HG02840 (cell line): Measurements from ENCODE around the gene BACH2.
"Not testable (repeated sequence)": the region's sequence is repeated elsewhere in the genome, so short reads cannot be mapped to it uniquely, and the experiment has no call there.

ENCODE experiments used
- ATAC-seq: cut with Tn5 transposase; IDR thresholded peaks from one replicate; pipeline ENCODE4 v1.9.1; 2021; ENCODE audit warnings: mild to moderate bottlenecking, moderate library complexity, moderate number of reproducible peaks; ENCODE audit not compliant: unreplicated experiment, low FRiP score

BACH2 gene

GRCh38 chr6:90045535-90045934 lies 251.1 kb downstream of the BACH2 start:
- ATAC-seq: no peak

- no peak for ATAC-seq
Measured at GRCh38 chr6:90044833-90045381, 251.7 kb downstream of the BACH2 start.

GRCh38 chr6:90044182-90044832 lies 252.3 kb downstream of the BACH2 start:
- ATAC-seq: no peak

GRCh38 chr6:90040931-90041330 lies 255.7 kb downstream of the BACH2 start:
- ATAC-seq: no peak

DNA sequence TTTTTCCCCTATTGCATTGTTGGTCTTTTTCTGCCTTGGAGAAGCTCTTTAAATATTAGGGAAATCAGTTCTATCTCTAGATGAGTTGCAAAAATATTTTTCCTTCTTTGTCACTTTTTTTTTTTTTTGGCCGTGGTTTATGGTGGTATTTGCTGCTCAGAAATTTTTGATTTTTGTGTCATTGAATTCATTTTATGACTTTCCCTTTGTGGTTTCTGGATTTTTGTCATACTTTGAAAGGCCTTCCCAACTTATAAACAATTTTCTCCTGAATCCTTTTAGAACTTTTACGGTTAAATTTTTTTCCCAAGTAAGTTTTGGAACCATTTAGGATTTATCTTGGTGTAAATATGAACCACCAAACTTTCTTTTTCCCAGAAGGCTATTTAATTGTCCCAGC lies 256.7 kb downstream of the BACH2 start:
- no peak for ATAC-seq

DNA sequence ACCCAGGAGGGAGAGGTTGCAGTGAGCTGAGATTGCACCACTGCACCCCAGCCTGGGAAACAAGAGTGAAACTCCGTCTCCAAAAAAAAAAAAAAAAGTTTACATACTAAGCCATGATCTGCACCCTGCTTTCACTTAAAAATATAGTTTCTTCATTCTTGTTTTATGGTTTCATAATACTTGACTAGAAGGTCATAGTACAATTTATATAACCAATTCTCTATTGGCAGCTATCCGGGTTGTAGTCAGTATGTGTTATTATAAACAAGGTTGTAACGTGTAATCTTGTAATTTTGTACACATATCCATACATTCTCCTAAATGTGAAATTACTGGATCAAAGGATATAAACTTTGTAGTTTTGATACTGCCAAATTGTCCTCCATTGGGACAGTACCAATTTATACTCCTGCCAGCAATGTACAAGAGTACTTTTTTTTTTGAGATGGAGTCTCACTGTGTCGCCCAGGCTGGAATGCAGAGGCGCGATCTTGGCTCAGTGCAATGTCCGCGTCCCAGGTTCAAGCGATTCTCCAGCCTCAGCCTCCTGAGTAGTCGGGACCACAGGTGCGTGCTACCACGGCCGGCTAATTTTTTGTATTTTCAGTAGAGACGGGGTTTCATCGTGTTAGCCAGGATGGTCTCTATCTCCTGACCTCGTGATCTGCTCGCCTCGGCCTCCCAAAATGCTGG lies 257.5 kb downstream of the BACH2 start:
- ATAC-seq: no peak

GRCh38 chr6:90036963-90037362 lies 259.7 kb downstream of the BACH2 start:
- no peak for ATAC-seq

DNA sequence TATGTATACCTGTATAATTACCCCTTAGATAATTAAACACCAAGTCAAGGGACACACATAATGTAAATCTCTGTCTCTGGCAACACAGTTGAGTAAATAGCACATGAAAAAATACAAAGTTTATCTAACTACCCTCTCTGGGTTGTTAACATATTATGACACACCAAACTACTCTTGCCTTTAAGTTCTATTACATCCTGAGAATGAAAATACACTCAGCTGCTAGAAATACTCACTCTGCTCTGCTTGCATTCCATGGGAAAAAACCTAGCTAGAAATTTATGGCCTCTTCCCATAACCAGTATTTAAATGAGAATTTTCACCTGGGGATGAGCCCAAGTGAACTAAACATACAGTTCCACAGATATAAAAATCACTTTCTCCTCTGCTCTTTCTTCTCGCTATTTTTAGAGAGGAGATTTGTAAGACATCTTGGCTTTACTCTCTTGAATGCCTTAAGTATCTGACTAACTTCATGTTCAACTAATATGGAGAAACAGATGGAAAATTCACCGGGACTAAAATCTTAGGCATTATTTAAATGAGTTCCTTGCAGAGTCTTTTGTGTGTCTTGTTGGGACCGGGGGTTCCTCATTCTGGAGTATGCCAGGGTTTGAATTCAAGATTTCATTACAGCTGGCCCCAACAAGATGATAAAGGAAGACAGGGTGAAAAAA lies 261.5 kb downstream of the BACH2 start:
- no peak for ATAC-seq

GRCh38 chr6:90033746-90034271 lies 262.8 kb downstream of the BACH2 start:
- ATAC-seq: no peak

- not testable (repeated sequence) for ATAC-seq
Measured at GRCh38 chr6:90032489-90033212, 264.0 kb downstream of the BACH2 start.

DNA sequence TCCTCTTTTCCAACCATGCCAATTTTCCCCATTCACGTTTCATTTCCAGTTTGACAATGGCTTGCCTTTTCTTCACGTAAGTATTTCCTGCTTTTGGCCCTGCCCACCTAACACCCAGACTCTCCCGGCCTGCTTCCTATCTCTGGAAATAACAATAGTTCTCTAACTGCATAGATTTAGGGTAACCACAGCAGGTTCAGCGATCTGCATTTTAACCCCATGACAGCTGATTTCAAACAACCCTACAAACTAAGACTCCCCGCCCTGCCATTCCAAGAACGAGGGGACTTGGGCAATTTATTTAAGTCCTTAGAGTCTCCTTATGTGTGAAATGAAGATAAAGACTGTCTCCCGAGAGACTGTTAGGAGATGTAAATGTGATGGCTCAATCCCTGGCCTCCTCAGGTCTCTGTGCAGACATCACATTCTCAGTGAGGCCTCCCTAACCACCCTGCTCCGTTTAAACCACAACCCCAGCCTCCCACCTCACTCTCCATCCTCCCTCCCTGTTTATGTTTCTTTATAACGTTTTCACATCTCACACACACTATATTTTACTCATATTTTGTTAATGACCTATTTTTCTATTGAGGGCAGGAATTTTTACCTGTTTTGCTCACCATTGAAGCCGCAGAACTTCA lies 267.5 kb downstream of the BACH2 start:
- no peak for ATAC-seq

DNA sequence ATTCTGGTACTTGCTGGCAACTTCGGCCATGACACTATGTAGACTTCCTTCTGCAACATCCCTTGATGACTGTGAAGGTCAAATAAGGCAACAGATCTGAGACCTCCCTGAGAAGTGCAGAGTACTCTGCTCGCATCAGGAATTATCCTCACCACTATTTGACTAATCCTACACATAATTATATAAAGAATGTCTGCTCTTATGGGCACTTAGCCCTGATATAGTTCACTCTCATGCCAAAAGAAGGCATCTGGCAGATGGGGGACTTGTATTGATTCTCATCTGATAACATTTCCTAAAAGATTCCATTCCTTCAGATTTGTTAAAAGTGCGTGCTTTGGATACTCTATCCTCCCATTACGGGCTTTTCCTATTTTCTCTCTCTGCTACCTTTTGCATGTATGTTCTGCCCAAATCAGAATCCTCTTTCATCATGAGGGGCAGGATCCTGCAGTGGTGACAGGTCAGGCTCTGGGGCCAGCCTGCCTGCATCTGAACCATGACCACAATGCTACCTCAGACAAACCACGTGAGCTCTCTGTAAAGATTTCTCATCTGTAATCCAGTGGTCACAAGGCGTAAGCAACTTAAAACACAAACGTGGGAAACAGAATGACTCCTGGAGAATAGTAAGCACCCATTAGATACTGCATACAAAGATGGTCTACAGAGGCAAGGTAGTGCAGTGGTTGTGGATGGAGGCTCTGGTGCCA lies 268.4 kb downstream of the BACH2 start:
- ATAC-seq: no peak

DNA sequence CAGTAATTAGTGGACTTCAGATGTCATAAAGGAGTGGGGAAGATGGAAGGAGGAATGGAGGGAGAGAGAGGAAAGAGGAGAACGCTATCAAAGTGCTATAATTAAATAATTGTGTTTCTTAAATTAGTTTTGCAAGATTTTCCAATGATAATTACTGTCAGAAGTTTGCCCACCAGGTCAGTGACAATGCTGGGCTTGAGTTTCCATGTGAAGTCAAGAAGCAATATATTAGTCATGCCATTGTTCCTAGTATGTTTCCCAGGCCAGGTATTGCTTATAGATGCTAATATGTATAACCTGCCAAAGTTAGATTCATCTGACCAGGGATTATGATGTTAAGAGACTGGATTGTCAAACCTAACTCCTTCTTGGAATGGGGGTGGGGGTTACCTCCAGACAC lies 270.4 kb downstream of the BACH2 start:
- no peak for ATAC-seq

DNA sequence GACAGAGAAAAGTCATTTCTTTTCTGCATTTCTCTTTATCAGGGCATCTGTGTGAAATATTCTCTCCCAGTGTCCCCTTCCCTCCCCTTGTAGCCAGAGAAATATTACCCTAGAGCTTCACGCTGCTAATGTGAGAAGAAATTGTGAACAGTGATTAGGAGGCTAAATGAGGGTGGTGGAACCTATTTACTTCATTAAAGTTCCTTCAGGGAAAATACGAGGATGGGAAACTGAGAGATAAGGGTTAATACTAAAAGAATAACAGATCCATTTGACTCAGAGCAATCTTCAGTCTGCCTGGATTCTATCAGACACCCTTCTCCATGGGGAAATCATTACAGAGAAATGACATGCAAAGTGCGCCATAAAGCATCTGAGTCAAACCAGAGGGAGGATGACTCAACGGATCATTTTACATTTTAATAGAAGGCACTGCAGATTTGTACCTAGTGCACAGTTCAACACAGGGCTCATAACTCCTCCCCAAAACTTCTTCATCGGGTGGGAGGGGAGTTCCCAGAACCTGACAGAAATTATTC lies 271.1 kb downstream of the BACH2 start:
- no peak for ATAC-seq

DNA sequence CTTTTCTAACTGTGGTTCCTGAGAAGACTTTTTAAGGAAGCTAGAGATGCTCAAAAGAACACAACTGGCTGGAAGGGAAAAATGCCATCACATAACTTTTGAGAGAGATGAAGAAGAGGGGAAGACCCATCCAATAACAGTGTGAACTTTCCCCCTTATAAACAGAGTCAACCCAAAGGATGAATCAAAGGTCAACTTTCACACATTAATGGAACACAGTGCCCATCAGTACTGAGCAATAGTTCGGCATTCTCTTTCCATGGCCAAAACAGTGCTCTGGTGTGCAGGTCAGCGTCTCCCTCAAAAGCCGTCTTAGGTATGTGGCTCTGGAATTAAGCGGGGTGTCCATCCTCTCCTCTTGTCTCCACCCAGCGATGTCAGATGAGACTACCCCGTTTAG lies 272.0 kb downstream of the BACH2 start:
- no peak for ATAC-seq

GRCh38 chr6:90021711-90022110 lies 274.9 kb downstream of the BACH2 start:
- ATAC-seq: no peak

GRCh38 chr6:90020746-90021145 lies 275.9 kb downstream of the BACH2 start:
- ATAC-seq: no peak

- ATAC-seq: no peak
Measured at GRCh38 chr6:90019216-90019615, 277.4 kb downstream of the BACH2 start.

DNA sequence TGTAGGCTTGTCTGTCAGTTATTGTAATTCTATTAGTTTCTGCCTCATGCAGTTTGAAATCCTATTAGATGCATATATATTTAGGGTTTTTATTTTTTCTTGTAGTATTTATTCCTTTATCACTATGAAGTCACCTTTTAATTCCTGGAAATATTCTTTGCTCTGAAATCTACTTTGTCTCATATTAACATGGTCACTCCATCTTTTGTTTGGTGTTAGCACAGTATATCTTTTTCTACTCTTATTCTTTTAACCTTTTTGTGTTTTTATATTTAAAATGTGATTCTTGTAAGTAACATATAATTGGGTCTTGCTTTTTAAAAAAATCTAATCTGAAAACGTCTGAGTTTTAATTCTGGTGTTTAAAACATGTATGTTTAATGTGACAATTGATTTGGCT lies 280.8 kb downstream of the BACH2 start:
- no peak for ATAC-seq
